ENCODE data around the gene TLL2.

TLL2 gene

GRCh38 chr10:96390460-96390864, 123.3 kb downstream of the TLL2 start:
- TF ChIP-seq CTCF (IDR thresholded peaks at IDR 0.05; ENCODE audit: extremely low read depth, insufficient read depth, missing control alignments): no peak
- in situ Hi-C loops (cut with MboI; ENCODE audit: low pct_unique_long_range_greater_than_20kb, low sequenced_read_pairs, unreplicated experiment): loop anchor here (10.0 to 25.0 kb wide), 2 partner anchors 114 to 647 kb away; no protein-coding TSS in a partner anchor
- no peak for DNase-seq (ENCODE audit: low spot score)

GRCh38 chr10:96389785-96390184, 123.9 kb downstream of the TLL2 start:
- TF ChIP-seq CTCF (IDR thresholded peaks at IDR 0.05; ENCODE audit: extremely low read depth, insufficient read depth, missing control alignments): no peak
- no peak for DNase-seq (ENCODE audit: low spot score)
- in situ Hi-C loops (cut with MboI; ENCODE audit: low pct_unique_long_range_greater_than_20kb, low sequenced_read_pairs, unreplicated experiment): loop anchor here (10.0 to 25.0 kb wide), 2 partner anchors 115 to 648 kb away; no protein-coding TSS in a partner anchor

GRCh38 chr10:96387601-96388000, 126.1 kb downstream of the TLL2 start:
- DNase-seq (ENCODE audit: low spot score): no peak
- in situ Hi-C loops (cut with MboI; ENCODE audit: low pct_unique_long_range_greater_than_20kb, low sequenced_read_pairs, unreplicated experiment): loop anchor here (25.0 kb wide), 1 partner anchor 650 kb away; no protein-coding TSS in a partner anchor
- TF ChIP-seq CTCF (IDR thresholded peaks at IDR 0.05; ENCODE audit: extremely low read depth, insufficient read depth, missing control alignments): no peak

- no peak for DNase-seq (ENCODE audit: low spot score)
- in situ Hi-C loops (cut with MboI; ENCODE audit: low pct_unique_long_range_greater_than_20kb, low sequenced_read_pairs, unreplicated experiment): loop anchor here (25.0 kb wide), 1 partner anchor 650 kb away; no protein-coding TSS in a partner anchor
- no peak for TF ChIP-seq CTCF (IDR thresholded peaks at IDR 0.05; ENCODE audit: extremely low read depth, insufficient read depth, missing control alignments)
Measured at GRCh38 chr10:96387161-96387560, 126.6 kb downstream of the TLL2 start.

GRCh38 chr10:96384506-96384905, 129.2 kb downstream of the TLL2 start:
- no peak for TF ChIP-seq CTCF (IDR thresholded peaks at IDR 0.05; ENCODE audit: extremely low read depth, insufficient read depth, missing control alignments)
- in situ Hi-C loops (cut with MboI; ENCODE audit: low pct_unique_long_range_greater_than_20kb, low sequenced_read_pairs, unreplicated experiment): loop anchor here (25.0 kb wide), 1 partner anchor 653 kb away; no protein-coding TSS in a partner anchor
- DNase-seq (ENCODE audit: low spot score): no peak

- in situ Hi-C loops (cut with MboI; ENCODE audit: low pct_unique_long_range_greater_than_20kb, low sequenced_read_pairs, unreplicated experiment): loop anchor here (25.0 kb wide), 1 partner anchor 656 kb away; no protein-coding TSS in a partner anchor
- no peak for DNase-seq (ENCODE audit: low spot score)
- no peak for TF ChIP-seq CTCF (IDR thresholded peaks at IDR 0.05; ENCODE audit: extremely low read depth, insufficient read depth, missing control alignments)
Measured at GRCh38 chr10:96380821-96381220, 132.9 kb downstream of the TLL2 start.
